ENCODE results near the gene CREB3L4. TPM values are rescaled to one million over a fixed set of nuclear protein-coding genes. Genes with fewer than 3 reads are reported as not detected.

Gene CREB3L4
- total RNA-seq, 1 experiment from 2014 or later: 12.3 TPM

- TF ChIP-seq TCF7L2 (IDR thresholded peaks at IDR 0.05; ENCODE audit: low read depth, low read length) (no peak), SIN3A (IDR thresholded peaks at IDR 0.05; ENCODE audit: borderline replicate concordance, insufficient read depth, low read depth, low read length) (no peak), POLR2AphosphoS5 (IDR thresholded peaks at IDR 0.05; ENCODE audit: low read depth, low read length) (no peak)
- TF ChIP-seq, protein P1, sequence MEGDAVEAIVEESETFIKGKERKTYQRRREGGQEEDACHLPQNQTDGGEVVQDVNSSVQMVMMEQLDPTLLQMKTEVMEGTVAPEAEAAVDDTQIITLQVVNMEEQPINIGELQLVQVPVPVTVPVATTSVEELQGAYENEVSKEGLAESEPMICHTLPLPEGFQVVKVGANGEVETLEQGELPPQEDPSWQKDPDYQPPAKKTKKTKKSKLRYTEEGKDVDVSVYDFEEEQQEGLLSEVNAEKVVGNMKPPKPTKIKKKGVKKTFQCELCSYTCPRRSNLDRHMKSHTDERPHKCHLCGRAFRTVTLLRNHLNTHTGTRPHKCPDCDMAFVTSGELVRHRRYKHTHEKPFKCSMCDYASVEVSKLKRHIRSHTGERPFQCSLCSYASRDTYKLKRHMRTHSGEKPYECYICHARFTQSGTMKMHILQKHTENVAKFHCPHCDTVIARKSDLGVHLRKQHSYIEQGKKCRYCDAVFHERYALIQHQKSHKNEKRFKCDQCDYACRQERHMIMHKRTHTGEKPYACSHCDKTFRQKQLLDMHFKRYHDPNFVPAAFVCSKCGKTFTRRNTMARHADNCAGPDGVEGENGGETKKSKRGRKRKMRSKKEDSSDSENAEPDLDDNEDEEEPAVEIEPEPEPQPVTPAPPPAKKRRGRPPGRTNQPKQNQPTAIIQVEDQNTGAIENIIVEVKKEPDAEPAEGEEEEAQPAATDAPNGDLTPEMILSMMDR (IDR thresholded peaks at IDR 0.05): no peak
- TF ChIP-seq, protein P2, sequence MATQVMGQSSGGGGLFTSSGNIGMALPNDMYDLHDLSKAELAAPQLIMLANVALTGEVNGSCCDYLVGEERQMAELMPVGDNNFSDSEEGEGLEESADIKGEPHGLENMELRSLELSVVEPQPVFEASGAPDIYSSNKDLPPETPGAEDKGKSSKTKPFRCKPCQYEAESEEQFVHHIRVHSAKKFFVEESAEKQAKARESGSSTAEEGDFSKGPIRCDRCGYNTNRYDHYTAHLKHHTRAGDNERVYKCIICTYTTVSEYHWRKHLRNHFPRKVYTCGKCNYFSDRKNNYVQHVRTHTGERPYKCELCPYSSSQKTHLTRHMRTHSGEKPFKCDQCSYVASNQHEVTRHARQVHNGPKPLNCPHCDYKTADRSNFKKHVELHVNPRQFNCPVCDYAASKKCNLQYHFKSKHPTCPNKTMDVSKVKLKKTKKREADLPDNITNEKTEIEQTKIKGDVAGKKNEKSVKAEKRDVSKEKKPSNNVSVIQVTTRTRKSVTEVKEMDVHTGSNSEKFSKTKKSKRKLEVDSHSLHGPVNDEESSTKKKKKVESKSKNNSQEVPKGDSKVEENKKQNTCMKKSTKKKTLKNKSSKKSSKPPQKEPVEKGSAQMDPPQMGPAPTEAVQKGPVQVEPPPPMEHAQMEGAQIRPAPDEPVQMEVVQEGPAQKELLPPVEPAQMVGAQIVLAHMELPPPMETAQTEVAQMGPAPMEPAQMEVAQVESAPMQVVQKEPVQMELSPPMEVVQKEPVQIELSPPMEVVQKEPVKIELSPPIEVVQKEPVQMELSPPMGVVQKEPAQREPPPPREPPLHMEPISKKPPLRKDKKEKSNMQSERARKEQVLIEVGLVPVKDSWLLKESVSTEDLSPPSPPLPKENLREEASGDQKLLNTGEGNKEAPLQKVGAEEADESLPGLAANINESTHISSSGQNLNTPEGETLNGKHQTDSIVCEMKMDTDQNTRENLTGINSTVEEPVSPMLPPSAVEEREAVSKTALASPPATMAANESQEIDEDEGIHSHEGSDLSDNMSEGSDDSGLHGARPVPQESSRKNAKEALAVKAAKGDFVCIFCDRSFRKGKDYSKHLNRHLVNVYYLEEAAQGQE (IDR thresholded peaks at IDR 0.05; ENCODE audit: insufficient read depth in 1 of 2, low read depth in 2 of 2, low read length in 1 of 2): no peak
- Histone ChIP-seq H3K4me3 (ENCODE audit: low read depth in 2 of 2, low read length in 2 of 2) (no peak overlapping the region), H3K4me1 (ENCODE audit: control insufficient read depth, insufficient read depth, low read length) (peaks cover 13% of the 10 kb centered on the region), H3K9me3 (ENCODE audit: control insufficient read depth, insufficient read depth, low read depth, low read length) (no peaks in the 10 kb centered on the region), H3K27ac (ENCODE audit: low read length) (no peak overlapping the region), H3K36me3 (ENCODE audit: control insufficient read depth, insufficient read depth, low read length) (peaks cover 3% of the 10 kb centered on the region), H3K27me3 (ENCODE audit: control insufficient read depth, insufficient read depth, low read length) (no peaks in the 10 kb centered on the region)
- BruUV-seq (replicated peaks): no TSS peak
- no peak for ATAC-seq
- no peak for DNase-seq (ENCODE audit: low read depth, low spot score)
- ChIA-PET POLR2A (no interaction called here), CTCF (no interaction called here)
- in situ Hi-C loops (cut with HindIII; ENCODE audit: low pct_unique_long_range_greater_than_20kb, low sequenced_read_pairs): no loop called here
- intact Hi-C loops (cut with micrococcal nuclease; ENCODE audit: unreplicated experiment): no loop called here
Measured at GRCh38 chr1:153951801-153952200, 15.9 kb upstream of the CREB3L4 start.

GRCh38 chr1:153953859-153954365, 13.8 kb upstream of the CREB3L4 start:
- in situ Hi-C loops (cut with HindIII; ENCODE audit: low pct_unique_long_range_greater_than_20kb, low sequenced_read_pairs) (no loop called here), intact Hi-C loops (cut with micrococcal nuclease; ENCODE audit: unreplicated experiment) (no loop called here)
- POLR2A ChIA-PET: no interaction called here
- Histone ChIP-seq H3K4me1 (ENCODE audit: control insufficient read depth, insufficient read depth, low read length) (peaks cover 12% of the 10 kb centered on the region), H3K36me3 (ENCODE audit: control insufficient read depth, insufficient read depth, low read length) (peaks cover 3% of the 10 kb centered on the region), H3K27ac (ENCODE audit: low read length) (no peak overlapping the region), H3K27me3 (ENCODE audit: control insufficient read depth, insufficient read depth, low read length) (no peaks in the 10 kb centered on the region), H3K9me3 (ENCODE audit: control insufficient read depth, insufficient read depth, low read depth, low read length) (no peaks in the 10 kb centered on the region), H3K4me3 (ENCODE audit: low read depth in 2 of 2, low read length in 2 of 2) (no peak overlapping the region)
- no peak for TF ChIP-seq POLR2AphosphoS5 (IDR thresholded peaks at IDR 0.05; ENCODE audit: low read depth, low read length)
- no peak for TF ChIP-seq SIN3A (IDR thresholded peaks at IDR 0.05; ENCODE audit: borderline replicate concordance, insufficient read depth, low read depth, low read length)
- TF ChIP-seq TCF7L2 (IDR thresholded peaks at IDR 0.05; ENCODE audit: low read depth, low read length): no peak
- TF ChIP-seq, protein P2 (IDR thresholded peaks at IDR 0.05; ENCODE audit: insufficient read depth in 1 of 2, low read depth in 2 of 2, low read length in 1 of 2): no peak
- TF ChIP-seq, protein P1 (IDR thresholded peaks at IDR 0.05): no peak
- CTCF ChIA-PET: no interaction called here
- DNase-seq (ENCODE audit: low read depth, low spot score) (no peak), ATAC-seq (no peak)
- no TSS peak for BruUV-seq (replicated peaks)

All from Panc1 (cell line).